ENCODE results near the gene COL27A1. TPM values are rescaled to one million over a fixed set of nuclear protein-coding genes. Genes with fewer than 3 reads are reported as not detected.

COL27A1 gene
- total and polyA plus RNA-seq, 2 experiments from 2014 or later: 10.5 to 18.0 TPM

DNA sequence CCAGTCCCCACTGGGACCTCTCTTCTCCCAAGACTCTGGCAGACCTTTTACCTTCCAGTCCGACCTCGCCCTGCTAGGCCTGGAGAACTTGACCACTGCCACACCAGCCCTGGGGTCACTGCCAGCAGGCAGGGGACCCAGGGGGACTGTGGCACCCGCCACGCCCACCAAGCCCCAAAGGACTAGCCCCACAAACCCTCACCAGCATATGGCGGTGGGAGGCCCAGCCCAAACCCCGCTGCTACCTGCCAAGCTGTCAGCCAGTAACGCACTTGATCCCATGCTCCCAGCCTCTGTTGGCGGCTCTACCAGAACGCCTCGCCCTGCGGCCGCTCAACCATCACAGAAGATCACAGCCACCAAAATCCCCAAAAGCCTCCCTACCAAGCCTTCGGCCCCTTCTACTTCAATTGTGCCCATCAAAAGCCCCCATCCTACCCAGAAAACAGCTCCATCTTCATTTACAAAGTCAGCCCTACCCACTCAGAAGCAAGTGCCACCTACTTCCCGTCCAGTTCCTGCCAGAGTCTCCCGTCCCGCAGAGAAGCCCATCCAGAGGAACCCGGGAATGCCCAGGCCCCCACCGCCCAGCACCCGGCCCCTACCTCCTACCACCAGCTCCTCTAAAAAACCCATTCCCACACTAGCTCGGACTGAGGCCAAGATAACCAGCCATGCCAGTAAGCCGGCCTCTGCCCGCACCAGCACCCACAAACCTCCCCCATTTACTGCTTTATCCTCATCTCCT, 13.1 kb downstream of the COL27A1 start:
- no peak overlapping the region for H3K4me3 Mint-ChIP-seq
- no peaks in the 10 kb centered on the region for H3K9me3 Mint-ChIP-seq
- peaks cover 8% of the 10 kb centered on the region for H3K4me1 ChIP-seq (ENCODE audit: insufficient read depth)
- no peaks in the 10 kb centered on the region for H3K27me3 ChIP-seq (ENCODE audit: insufficient read depth)
- ATAC-seq: no peak
- no peak overlapping the region for H3K27ac ChIP-seq (ENCODE audit: low read depth)
- H3K4me3 ChIP-seq: no peak overlapping the region
- H3K36me3 Mint-ChIP-seq (ENCODE audit: low read depth): peaks cover 8% of the 10 kb centered on the region
- no peaks in the 10 kb centered on the region for H3K36me3 ChIP-seq (ENCODE audit: insufficient read depth)
- H3F3A ChIP-seq (replicated peaks; ENCODE audit: low read depth): no peaks in the 10 kb centered on the region
- H3K27me3 Mint-ChIP-seq (ENCODE audit: insufficient read depth, low read depth, poor library complexity): peaks cover 1% of the 10 kb centered on the region
- no peak overlapping the region for H2AFZ ChIP-seq
- peaks cover 7% of the 10 kb centered on the region; the same call in 2 of the 3 replicates for H3K4me1 Mint-ChIP-seq
- H4K20me1 ChIP-seq (replicated peaks; ENCODE audit: insufficient read depth): no peaks in the 10 kb centered on the region; the same call in 1 of the 2 replicates
- H3K27ac Mint-ChIP-seq: no peak overlapping the region
- TF ChIP-seq ZNF331 (CRISPR knock-in tag; IDR thresholded peaks at IDR 0.05; ENCODE audit: low read depth): no peak
- TF ChIP-seq CREB1 (CRISPR knock-in tag; IDR thresholded peaks at IDR 0.05; ENCODE audit: low read depth): no peak
- TF ChIP-seq STAT1 (IDR thresholded peaks at IDR 0.05; ENCODE audit: unreplicated experiment): no peak
- TF ChIP-seq EZH2phosphoT487 (IDR thresholded peaks at IDR 0.05; ENCODE audit: unreplicated experiment): no peak
- TF ChIP-seq NANOG (IDR thresholded peaks at IDR 0.05; ENCODE audit: borderline replicate concordance): no peak
- TF ChIP-seq, protein P1, sequence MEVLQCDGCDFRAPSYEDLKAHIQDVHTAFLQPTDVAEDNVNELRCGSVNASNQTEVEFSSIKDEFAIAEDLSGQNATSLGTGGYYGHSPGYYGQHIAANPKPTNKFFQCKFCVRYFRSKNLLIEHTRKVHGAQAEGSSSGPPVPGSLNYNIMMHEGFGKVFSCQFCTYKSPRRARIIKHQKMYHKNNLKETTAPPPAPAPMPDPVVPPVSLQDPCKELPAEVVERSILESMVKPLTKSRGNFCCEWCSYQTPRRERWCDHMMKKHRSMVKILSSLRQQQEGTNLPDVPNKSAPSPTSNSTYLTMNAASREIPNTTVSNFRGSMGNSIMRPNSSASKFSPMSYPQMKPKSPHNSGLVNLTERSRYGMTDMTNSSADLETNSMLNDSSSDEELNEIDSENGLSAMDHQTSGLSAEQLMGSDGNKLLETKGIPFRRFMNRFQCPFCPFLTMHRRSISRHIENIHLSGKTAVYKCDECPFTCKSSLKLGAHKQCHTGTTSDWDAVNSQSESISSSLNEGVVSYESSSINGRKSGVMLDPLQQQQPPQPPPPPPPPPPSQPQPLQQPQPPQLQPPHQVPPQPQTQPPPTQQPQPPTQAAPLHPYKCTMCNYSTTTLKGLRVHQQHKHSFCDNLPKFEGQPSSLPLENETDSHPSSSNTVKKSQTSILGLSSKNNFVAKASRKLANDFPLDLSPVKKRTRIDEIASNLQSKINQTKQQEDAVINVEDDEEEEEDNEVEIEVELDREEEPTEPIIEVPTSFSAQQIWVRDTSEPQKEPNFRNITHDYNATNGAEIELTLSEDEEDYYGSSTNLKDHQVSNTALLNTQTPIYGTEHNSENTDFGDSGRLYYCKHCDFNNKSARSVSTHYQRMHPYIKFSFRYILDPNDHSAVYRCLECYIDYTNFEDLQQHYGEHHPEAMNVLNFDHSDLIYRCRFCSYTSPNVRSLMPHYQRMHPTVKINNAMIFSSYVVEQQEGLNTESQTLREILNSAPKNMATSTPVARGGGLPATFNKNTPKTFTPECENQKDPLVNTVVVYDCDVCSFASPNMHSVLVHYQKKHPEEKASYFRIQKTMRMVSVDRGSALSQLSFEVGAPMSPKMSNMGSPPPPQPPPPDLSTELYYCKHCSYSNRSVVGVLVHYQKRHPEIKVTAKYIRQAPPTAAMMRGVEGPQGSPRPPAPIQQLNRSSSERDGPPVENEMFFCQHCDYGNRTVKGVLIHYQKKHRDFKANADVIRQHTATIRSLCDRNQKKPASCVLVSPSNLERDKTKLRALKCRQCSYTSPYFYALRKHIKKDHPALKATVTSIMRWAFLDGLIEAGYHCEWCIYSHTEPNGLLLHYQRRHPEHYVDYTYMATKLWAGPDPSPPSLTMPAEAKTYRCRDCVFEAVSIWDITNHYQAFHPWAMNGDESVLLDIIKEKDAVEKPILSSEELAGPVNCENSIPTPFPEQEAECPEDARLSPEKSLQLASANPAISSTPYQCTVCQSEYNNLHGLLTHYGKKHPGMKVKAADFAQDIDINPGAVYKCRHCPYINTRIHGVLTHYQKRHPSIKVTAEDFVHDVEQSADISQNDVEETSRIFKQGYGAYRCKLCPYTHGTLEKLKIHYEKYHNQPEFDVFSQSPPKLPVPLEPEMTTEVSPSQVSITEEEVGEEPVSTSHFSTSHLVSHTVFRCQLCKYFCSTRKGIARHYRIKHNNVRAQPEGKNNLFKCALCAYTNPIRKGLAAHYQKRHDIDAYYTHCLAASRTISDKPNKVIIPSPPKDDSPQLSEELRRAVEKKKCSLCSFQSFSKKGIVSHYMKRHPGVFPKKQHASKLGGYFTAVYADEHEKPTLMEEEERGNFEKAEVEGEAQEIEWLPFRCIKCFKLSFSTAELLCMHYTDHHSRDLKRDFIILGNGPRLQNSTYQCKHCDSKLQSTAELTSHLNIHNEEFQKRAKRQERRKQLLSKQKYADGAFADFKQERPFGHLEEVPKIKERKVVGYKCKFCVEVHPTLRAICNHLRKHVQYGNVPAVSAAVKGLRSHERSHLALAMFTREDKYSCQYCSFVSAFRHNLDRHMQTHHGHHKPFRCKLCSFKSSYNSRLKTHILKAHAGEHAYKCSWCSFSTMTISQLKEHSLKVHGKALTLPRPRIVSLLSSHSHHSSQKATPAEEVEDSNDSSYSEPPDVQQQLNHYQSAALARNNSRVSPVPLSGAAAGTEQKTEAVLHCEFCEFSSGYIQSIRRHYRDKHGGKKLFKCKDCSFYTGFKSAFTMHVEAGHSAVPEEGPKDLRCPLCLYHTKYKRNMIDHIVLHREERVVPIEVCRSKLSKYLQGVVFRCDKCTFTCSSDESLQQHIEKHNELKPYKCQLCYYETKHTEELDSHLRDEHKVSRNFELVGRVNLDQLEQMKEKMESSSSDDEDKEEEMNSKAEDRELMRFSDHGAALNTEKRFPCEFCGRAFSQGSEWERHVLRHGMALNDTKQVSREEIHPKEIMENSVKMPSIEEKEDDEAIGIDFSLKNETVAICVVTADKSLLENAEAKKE (CRISPR knock-in tag; IDR thresholded peaks at IDR 0.05): no peak
- TF ChIP-seq POLR2AphosphoS5 (IDR thresholded peaks at IDR 0.05; ENCODE audit: low read depth): no peak
- TF ChIP-seq, protein P2, sequence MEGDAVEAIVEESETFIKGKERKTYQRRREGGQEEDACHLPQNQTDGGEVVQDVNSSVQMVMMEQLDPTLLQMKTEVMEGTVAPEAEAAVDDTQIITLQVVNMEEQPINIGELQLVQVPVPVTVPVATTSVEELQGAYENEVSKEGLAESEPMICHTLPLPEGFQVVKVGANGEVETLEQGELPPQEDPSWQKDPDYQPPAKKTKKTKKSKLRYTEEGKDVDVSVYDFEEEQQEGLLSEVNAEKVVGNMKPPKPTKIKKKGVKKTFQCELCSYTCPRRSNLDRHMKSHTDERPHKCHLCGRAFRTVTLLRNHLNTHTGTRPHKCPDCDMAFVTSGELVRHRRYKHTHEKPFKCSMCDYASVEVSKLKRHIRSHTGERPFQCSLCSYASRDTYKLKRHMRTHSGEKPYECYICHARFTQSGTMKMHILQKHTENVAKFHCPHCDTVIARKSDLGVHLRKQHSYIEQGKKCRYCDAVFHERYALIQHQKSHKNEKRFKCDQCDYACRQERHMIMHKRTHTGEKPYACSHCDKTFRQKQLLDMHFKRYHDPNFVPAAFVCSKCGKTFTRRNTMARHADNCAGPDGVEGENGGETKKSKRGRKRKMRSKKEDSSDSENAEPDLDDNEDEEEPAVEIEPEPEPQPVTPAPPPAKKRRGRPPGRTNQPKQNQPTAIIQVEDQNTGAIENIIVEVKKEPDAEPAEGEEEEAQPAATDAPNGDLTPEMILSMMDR (conservative IDR thresholded peaks at IDR 0.05; ENCODE audit: low read depth in 2 of 2): no peak
- TF ChIP-seq ZNF114 (CRISPR knock-in tag; IDR thresholded peaks at IDR 0.05): no peak
- TF ChIP-seq JUNB (IDR thresholded peaks at IDR 0.05; ENCODE audit: unreplicated experiment): no peak
- no peak for TF ChIP-seq EZH2 (IDR thresholded peaks at IDR 0.05; ENCODE audit: low read depth, unreplicated experiment)
- TF ChIP-seq, protein P3, sequence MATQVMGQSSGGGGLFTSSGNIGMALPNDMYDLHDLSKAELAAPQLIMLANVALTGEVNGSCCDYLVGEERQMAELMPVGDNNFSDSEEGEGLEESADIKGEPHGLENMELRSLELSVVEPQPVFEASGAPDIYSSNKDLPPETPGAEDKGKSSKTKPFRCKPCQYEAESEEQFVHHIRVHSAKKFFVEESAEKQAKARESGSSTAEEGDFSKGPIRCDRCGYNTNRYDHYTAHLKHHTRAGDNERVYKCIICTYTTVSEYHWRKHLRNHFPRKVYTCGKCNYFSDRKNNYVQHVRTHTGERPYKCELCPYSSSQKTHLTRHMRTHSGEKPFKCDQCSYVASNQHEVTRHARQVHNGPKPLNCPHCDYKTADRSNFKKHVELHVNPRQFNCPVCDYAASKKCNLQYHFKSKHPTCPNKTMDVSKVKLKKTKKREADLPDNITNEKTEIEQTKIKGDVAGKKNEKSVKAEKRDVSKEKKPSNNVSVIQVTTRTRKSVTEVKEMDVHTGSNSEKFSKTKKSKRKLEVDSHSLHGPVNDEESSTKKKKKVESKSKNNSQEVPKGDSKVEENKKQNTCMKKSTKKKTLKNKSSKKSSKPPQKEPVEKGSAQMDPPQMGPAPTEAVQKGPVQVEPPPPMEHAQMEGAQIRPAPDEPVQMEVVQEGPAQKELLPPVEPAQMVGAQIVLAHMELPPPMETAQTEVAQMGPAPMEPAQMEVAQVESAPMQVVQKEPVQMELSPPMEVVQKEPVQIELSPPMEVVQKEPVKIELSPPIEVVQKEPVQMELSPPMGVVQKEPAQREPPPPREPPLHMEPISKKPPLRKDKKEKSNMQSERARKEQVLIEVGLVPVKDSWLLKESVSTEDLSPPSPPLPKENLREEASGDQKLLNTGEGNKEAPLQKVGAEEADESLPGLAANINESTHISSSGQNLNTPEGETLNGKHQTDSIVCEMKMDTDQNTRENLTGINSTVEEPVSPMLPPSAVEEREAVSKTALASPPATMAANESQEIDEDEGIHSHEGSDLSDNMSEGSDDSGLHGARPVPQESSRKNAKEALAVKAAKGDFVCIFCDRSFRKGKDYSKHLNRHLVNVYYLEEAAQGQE (IDR thresholded peaks at IDR 0.05; ENCODE audit: unreplicated experiment): no peak
- TF ChIP-seq, protein P4, sequence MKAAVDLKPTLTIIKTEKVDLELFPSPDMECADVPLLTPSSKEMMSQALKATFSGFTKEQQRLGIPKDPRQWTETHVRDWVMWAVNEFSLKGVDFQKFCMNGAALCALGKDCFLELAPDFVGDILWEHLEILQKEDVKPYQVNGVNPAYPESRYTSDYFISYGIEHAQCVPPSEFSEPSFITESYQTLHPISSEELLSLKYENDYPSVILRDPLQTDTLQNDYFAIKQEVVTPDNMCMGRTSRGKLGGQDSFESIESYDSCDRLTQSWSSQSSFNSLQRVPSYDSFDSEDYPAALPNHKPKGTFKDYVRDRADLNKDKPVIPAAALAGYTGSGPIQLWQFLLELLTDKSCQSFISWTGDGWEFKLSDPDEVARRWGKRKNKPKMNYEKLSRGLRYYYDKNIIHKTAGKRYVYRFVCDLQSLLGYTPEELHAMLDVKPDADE (IDR thresholded peaks at IDR 0.05): no peak
- no peaks in the 10 kb centered on the region for H3K79me2 ChIP-seq (replicated peaks; ENCODE audit: insufficient read depth)
- H3K9me2 ChIP-seq (ENCODE audit: insufficient read depth): no peaks in the 10 kb centered on the region
- H3K4me2 ChIP-seq: no peak overlapping the region
- DNase-seq (ENCODE audit: low spot score): no peak

All from GM23338 (cell line).